ENCODE measurements around the gene RSBN1L. TPM values are rescaled to one million over a fixed set of nuclear protein-coding genes. Genes with fewer than 3 reads are reported as not detected.

Gene RSBN1L
- total and polyA plus RNA-seq, 2 of the 8 experiments (the other 6 are each of a cell fraction or from before 2014, with no cell fraction given), result 4.1 to 22.1 TPM

DNA sequence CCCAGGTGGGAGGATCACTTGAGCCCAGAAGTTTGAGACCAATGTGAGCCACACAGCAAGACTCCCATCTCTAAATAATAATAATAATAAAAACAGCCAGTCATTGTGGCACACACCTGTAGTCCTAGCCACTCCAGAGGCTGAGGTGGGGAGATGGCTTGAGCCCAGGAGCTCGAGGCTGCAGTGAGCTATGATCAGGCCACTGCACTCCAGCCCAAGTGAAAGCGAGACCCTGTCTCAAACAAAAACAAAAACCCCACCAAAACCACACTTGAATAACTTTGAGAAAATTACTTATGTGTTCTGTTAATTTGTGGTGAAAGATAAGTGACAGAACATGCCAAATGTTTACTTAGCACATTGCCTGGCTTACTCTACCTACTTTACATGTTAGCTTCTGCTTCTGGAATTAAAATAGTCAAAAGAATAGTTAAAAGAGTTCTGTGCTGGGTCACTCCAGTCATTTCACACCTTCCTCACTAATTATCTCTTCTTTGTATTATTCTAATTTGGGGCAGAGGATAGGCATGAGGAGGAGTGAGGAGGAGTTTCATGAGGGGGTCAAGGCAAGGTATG is 92.2 kb downstream of the RSBN1L start:
- H3K14ac ChIP-seq (ENCODE audit: insufficient read length), result no peak overlapping the region
- H2BK20ac ChIP-seq (ENCODE audit: low read length), result no peak overlapping the region
- no peaks in the 10 kb centered on the region for H3K9me3 ChIP-seq (ENCODE audit: insufficient read depth in 2 of 2, low read depth in 1 of 2, low read length in 1 of 2)
- WGBS, 2 experiments (ENCODE audit: extremely low coverage in 1 of 2, insufficient coverage in 1 of 2, insufficient read length in 1 of 2, insufficient replicate concordance in 2 of 2, low coverage in 1 of 2, low lambda C conversion rate in 2 of 2, missing lambda C conversion rate in 1 of 2), result 94% methylated on average over 2 of the region's 2 CpGs; no CpG with 5 or more reads in 1 of the 2 experiments
- no peak overlapping the region for H2AFZ ChIP-seq (ENCODE audit: low read length)
- ChIA-PET CTCF (ENCODE audit: partially characterized antibody) (interaction anchor here (0.6 to 1.1 kb wide), 3 partner anchors 12 to 222 kb away, joined by 3 read pairs; no protein-coding TSS in a partner anchor), POLR2A (ENCODE audit: partially characterized antibody) (interaction anchor here (0.7 to 1.2 kb wide), 3 partner anchors 9 to 23 kb away, joined by 3 to 5 read pairs (median 3); partner anchors contain the start of genes PHTF2 and TMEM60)
- DNase-seq (ENCODE audit: low read depth in 1 of 2, low spot score in 2 of 2), result no peak
- no peak overlapping the region for H4K91ac ChIP-seq (replicated peaks; ENCODE audit: insufficient read length, low read length)
- no peak overlapping the region for H2BK15ac ChIP-seq (ENCODE audit: low read length)
- H4K20me1 ChIP-seq (replicated peaks in 1 of 2; ENCODE audit: control insufficient read depth in 1 of 2, insufficient read depth in 2 of 2, low read length in 2 of 2), result no peaks in the 10 kb centered on the region
- no peaks in the 10 kb centered on the region for H3K36me3 ChIP-seq (ENCODE audit: control insufficient read depth in 2 of 4, insufficient read depth in 4 of 4, low read length in 3 of 4)
- H3K79me2 ChIP-seq (ENCODE audit: control insufficient read depth in 1 of 2, insufficient read depth in 2 of 2, low read length in 2 of 2), result no peaks in the 10 kb centered on the region
- H3K27ac ChIP-seq (ENCODE audit: low read depth, low read length), result no peak overlapping the region
- H3K4me3 ChIP-seq (ENCODE audit: extremely low read depth in 1 of 4, insufficient read depth in 2 of 4, low read depth in 3 of 4, low read length in 4 of 4), result no peak overlapping the region
- no peak overlapping the region for H3K9ac ChIP-seq (replicated peaks in 1 of 4; ENCODE audit: extremely low read depth in 1 of 4, low read depth in 3 of 4, low read length in 3 of 4)
- no peak overlapping the region for H2BK5ac ChIP-seq (ENCODE audit: low read depth, low read length)
- H3K23ac ChIP-seq (ENCODE audit: insufficient read length), result no peak overlapping the region
- H2BK12ac ChIP-seq (ENCODE audit: low read depth, low read length), result no peak overlapping the region
- H4K8ac ChIP-seq (ENCODE audit: extremely low read depth, insufficient read depth, low read length), result no peak overlapping the region
- no peak overlapping the region for H3K4ac ChIP-seq (replicated peaks; ENCODE audit: insufficient read length, low read depth, low read length)
- H3K23me2 ChIP-seq (ENCODE audit: low read depth, low read length), result no peaks in the 10 kb centered on the region
- no peaks in the 10 kb centered on the region for H3K27me3 ChIP-seq (replicated peaks in 1 of 4; ENCODE audit: control insufficient read depth in 3 of 4, extremely low read depth in 1 of 4, insufficient read depth in 3 of 4, low read length in 3 of 4)
- H2AK5ac ChIP-seq (ENCODE audit: low read depth, low read length), result no peak overlapping the region
- no peak overlapping the region for H4K5ac ChIP-seq (ENCODE audit: insufficient read length, low read depth, low read length)
- no peak overlapping the region for H2BK120ac ChIP-seq (replicated peaks; ENCODE audit: low read depth, low read length)
- no peaks in the 10 kb centered on the region for H3K79me1 ChIP-seq (ENCODE audit: low read depth, low read length)
- no peak overlapping the region for H3K56ac ChIP-seq (replicated peaks; ENCODE audit: insufficient read length, low read depth, low read length)
- H3K4me1 ChIP-seq (replicated peaks in 1 of 4; ENCODE audit: control insufficient read depth in 3 of 4, insufficient read depth in 4 of 4, low read length in 3 of 4), result no peaks in the 10 kb centered on the region
- no peak overlapping the region for H3K18ac ChIP-seq (ENCODE audit: extremely low read depth, low read length)
- no peak overlapping the region for H3K4me2 ChIP-seq (ENCODE audit: insufficient read depth in 1 of 2, low read depth in 2 of 2, low read length in 2 of 2)
- FAIRE-seq, result no peak
- TF ChIP-seq NRF1 (IDR thresholded peaks at IDR 0.05; ENCODE audit: low read depth, low read length), result no peak
- no peak for TF ChIP-seq CREB1 (IDR thresholded peaks at IDR 0.05)
- TF ChIP-seq, protein P1, sequence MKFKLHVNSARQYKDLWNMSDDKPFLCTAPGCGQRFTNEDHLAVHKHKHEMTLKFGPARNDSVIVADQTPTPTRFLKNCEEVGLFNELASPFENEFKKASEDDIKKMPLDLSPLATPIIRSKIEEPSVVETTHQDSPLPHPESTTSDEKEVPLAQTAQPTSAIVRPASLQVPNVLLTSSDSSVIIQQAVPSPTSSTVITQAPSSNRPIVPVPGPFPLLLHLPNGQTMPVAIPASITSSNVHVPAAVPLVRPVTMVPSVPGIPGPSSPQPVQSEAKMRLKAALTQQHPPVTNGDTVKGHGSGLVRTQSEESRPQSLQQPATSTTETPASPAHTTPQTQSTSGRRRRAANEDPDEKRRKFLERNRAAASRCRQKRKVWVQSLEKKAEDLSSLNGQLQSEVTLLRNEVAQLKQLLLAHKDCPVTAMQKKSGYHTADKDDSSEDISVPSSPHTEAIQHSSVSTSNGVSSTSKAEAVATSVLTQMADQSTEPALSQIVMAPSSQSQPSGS (IDR thresholded peaks at IDR 0.05; ENCODE audit: low read length), result no peak
- TF ChIP-seq EGR1 (IDR thresholded peaks at IDR 0.05; ENCODE audit: borderline replicate concordance, low read depth, low read length), result no peak
- TF ChIP-seq SP2 (IDR thresholded peaks at IDR 0.05; ENCODE audit: low read length), result no peak
- TF ChIP-seq SP4 (IDR thresholded peaks at IDR 0.05; ENCODE audit: low read length), result no peak
- TF ChIP-seq CTBP2 (IDR thresholded peaks at IDR 0.05; ENCODE audit: borderline replicate concordance, insufficient read depth, insufficient read length, low read length), result no peak
- TF ChIP-seq TEAD4 (IDR thresholded peaks at IDR 0.05; ENCODE audit: low read depth, low read length), result no peak
- TF ChIP-seq ZNF274 (IDR thresholded peaks at IDR 0.05; ENCODE audit: borderline replicate concordance, extremely low read depth, low read length), result no peak
- no peak for TF ChIP-seq SAP30 (IDR thresholded peaks at IDR 0.05; ENCODE audit: insufficient read depth, insufficient replicate concordance, low read length)
- no peak for TF ChIP-seq TCF12 (IDR thresholded peaks at IDR 0.05; ENCODE audit: low read depth, low read length)
- TF ChIP-seq RAD21 (IDR thresholded peaks at IDR 0.05 in 1 of 2, conservative IDR thresholded peaks at IDR 0.05 in 1 of 2; ENCODE audit: low read depth in 2 of 2, low read length in 2 of 2), result no peak

All from H1 (cell line).